Esophagus squamous epithelium (tissue), 4 donors: Measurements from ENCODE around the gene MAPK8IP3.

Experiments
- CTCF ChIP-seq, 6 experiments: fragments of 450-650 bp in 4 of 6; fragments of 200-600 bp in 2 of 6; sonication (generic) in 2 of 6; IDR thresholded peaks; one replicate each; pipeline ENCODE4 v1.5.1; 2016 to 2019; ENCODE audit warnings: antibody characterized with exemption in 6 of 6, mild to moderate bottlenecking in 4 of 6, moderate library complexity in 4 of 6
- POLR2A ChIP-seq, 4 donors: fragments of 450-650 bp; IDR thresholded peaks; one replicate each; pipeline ENCODE4 v1.6.1; 2017; ENCODE audit warnings: antibody characterized with exemption in 4 of 4, mild to moderate bottlenecking in 4 of 4, moderate library complexity in 3 of 4

DNA sequence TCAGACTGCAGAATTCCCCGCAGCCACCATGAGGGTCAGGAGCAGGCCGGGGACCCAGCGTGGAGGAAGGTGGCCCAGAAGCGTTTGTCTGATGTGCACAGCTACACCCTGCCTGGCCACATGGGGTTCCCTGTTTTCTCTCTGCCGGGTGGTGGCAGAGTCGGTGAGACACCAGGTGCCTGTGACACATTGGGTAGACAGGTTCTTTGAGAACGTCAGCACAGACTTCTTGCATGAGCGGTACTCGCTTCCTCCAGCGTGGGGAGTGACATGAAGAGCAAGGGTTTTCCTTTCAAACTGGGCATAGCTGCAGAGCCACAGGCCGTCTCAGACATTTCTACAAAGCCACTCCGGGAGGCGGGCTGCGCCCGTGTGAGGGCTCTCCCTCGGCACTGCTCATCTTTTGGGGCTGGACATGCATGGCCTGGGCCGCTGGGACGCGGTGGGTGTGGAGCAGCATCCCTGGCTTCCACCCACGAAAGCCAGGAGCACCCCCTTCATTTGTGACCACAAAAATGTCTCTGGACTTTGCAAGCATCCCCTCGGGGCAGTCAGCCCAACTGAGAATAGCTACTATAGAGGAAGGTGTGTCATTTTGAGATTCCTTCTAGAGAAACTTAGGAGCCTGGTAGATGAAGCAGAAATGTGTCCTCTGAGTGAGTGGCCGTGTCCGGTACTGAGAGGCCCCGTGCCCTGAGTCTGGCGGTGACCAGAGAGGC, 39.3 kb downstream of the MAPK8IP3 start:
- TF ChIP-seq CTCF (IDR thresholded peaks at IDR 0.05) = no peak
- no peak for TF ChIP-seq POLR2A (IDR thresholded peaks at IDR 0.05)
